RWPE1 (cell line): ENCODE results near the gene ATP6V1A.

ENCODE experiments used
- CTCF ChIA-PET: fragments of 350-600 bp; sonication (Branson Sonifier 250); formaldehyde crosslinking; extraction: SDS; loops from one replicate; lab custom pipeline; 2021; lab: Yijun Ruan, JAX
- POLR2A ChIA-PET: fragments of 400-600 bp; formaldehyde crosslinking; extraction: SDS; loops from one replicate; lab custom pipeline; 2020; ENCODE audit warnings: antibody characterized with exemption; ENCODE audit not compliant: low non-redundant PET; lab: Yijun Ruan, JAX
- DNase-seq: peaks from one replicate; pipeline ENCODE4 v3.0.0; 2012; ENCODE audit warnings: low spot score
- H3K27ac ChIP-seq: fragments of 450-650 bp; 2 replicates; pipeline ENCODE4 v1.5.1; 2017
- TF ChIP-seq, protein P1 (sequence below): fragments of 450-650 bp; conservative IDR thresholded peaks from 2 replicates; pipeline ENCODE4 v1.5.1; 2017; ENCODE audit warnings: low read depth, mild to moderate bottlenecking

ATP6V1A gene

DNA sequence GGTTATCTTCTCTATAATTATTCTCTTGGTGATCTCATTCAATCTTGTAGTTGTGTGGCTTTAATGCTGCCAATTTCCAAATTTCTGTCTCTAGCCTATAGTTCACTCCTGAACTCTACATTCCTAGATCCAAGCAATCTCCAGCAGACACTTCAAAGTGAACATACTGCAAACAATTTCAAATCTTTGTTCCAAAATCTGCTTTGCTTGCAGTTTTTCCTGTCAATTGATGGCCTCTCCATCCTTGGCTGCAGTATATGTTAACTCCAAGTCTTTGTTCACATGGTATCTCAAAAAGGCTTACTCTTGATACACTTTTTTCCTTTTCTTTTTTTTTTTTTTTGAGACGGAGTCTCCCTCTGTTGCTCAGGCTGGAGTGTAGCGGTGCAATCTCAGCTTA lies 18.2 kb upstream of the ATP6V1A start:
- TF ChIP-seq, protein P1, sequence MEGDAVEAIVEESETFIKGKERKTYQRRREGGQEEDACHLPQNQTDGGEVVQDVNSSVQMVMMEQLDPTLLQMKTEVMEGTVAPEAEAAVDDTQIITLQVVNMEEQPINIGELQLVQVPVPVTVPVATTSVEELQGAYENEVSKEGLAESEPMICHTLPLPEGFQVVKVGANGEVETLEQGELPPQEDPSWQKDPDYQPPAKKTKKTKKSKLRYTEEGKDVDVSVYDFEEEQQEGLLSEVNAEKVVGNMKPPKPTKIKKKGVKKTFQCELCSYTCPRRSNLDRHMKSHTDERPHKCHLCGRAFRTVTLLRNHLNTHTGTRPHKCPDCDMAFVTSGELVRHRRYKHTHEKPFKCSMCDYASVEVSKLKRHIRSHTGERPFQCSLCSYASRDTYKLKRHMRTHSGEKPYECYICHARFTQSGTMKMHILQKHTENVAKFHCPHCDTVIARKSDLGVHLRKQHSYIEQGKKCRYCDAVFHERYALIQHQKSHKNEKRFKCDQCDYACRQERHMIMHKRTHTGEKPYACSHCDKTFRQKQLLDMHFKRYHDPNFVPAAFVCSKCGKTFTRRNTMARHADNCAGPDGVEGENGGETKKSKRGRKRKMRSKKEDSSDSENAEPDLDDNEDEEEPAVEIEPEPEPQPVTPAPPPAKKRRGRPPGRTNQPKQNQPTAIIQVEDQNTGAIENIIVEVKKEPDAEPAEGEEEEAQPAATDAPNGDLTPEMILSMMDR, result no peak
- no peak overlapping the region for H3K27ac ChIP-seq
- DNase-seq, result no peak
- CTCF ChIA-PET, result interaction anchor here (0.6 to 0.7 kb wide), 2 partner anchors 29 to 450 kb away, joined by 4 to 5 read pairs; no protein-coding TSS in a partner anchor
- POLR2A ChIA-PET, result no interaction called here

- POLR2A ChIA-PET, result no interaction called here
- TF ChIP-seq, protein P1, result no peak
- CTCF ChIA-PET, result no interaction called here
- no peak for DNase-seq
- H3K27ac ChIP-seq, result no peak overlapping the region
Measured at GRCh38 chr3:113730550-113730949, 16.3 kb upstream of the ATP6V1A start.

GRCh38 chr3:113731694-113732093 lies 15.1 kb upstream of the ATP6V1A start:
- POLR2A ChIA-PET, result no interaction called here
- CTCF ChIA-PET, result no interaction called here
- DNase-seq, result no peak
- no peak overlapping the region for H3K27ac ChIP-seq
- TF ChIP-seq, protein P1, result no peak

DNA sequence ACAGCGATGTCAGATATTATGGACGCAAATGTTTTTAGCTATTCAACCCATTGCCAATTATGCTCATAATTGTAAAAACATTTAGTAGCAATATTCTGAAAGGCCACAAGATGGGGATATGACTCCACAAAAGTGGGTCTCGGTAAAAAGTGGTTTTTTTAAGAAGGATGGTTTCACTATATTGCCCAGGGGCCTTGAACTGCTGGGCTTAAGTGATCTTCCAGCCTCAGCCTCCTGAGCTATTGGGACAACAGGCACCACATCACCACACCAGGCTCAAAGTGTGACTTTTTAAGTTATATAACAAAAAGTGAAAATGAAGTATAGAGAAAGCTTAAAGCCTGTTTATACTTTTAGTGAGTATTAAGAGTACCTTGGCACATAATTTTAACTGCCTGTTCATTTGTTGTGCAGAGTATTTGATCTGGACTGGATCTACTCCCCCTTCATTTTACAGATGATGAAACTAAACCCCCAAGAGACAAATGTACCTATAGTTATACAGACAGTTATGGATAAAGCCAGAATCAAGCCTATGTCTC lies 10.2 kb upstream of the ATP6V1A start:
- ChIA-PET POLR2A (interaction anchor here (0.6 kb wide), 1 partner anchor 39 kb away, joined by 3 read pairs; no protein-coding TSS in a partner anchor), CTCF (interaction anchor here (0.6 to 3.1 kb wide), 10 partner anchors 9 to 481 kb away, joined by 3 to 20 read pairs (median 3); partner anchors contain the start of genes ATP6V1A and NAA50)
- TF ChIP-seq, protein P1, result peak; percentile 63
- H3K27ac ChIP-seq, result no peak overlapping the region
- DNase-seq, result peak; percentile 30

DNA sequence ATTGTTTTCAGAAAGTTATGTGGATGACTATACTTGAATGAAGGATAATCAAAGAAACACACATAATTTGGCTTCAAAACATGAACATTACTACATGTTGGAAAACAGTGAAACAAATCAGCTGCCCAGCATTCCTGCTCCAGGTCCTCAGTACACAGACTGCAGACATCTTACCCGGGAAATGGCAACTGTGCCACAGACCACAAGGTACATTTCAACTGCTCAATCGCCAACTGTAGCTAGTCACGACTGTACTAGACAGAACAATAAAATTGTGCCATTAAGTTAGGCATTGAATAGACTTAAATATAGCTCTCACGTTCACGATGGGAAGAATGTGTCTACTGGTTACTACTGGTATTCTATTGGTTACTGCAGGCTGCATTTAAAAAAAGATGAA lies 5.7 kb upstream of the ATP6V1A start:
- TF ChIP-seq, protein P1, result no peak
- ChIA-PET POLR2A (no interaction called here), CTCF (no interaction called here)
- no peak overlapping the region for H3K27ac ChIP-seq
- no peak for DNase-seq

DNA sequence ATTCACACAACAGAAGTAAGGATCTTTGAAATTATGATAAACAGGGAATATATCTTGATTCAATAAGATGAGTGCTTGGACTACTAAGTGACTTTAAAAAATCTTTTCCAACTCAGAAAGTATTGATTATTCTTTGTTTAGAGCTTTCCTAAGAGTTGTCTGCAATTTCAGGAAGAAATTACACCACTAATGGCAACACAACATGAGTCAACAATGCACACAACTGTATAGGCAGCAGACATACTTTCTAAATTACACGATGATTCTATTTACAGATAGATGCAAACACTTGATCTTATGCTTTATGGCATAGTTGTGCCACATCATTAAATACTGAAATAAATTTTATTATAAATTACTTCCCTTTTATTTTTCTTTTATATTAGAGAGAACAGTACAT lies 5.2 kb upstream of the ATP6V1A start:
- TF ChIP-seq, protein P1, result no peak
- POLR2A ChIA-PET, result no interaction called here
- no peak for DNase-seq
- H3K27ac ChIP-seq, result no peak overlapping the region
- CTCF ChIA-PET, result interaction anchor here (0.6 kb wide), 1 partner anchor 10 kb away, joined by 3 read pairs; no protein-coding TSS in a partner anchor
